Measurements from ENCODE around the gene EAF2. TPM values are rescaled to one million over a fixed set of nuclear protein-coding genes. Genes with fewer than 3 reads are reported as not detected.

EAF2 gene
- total RNA-seq, 1 experiment from 2014 or later, result 4.4 TPM

- BruUV-seq (replicated peaks), result no TSS peak
- no peaks in the 10 kb centered on the region for H3K9me2 ChIP-seq (ENCODE audit: insufficient read depth)
- ChIA-PET CTCF (no interaction called here), RAD21 (ENCODE audit: low non-redundant PET in 1 of 2, low total read pairs in 2 of 2, uncharacterized antibody in 2 of 2, unreplicated experiment in 2 of 2) (no interaction called here), POLR2A (no interaction called here)
- intact Hi-C loops (cut with micrococcal nuclease), result no loop called here
- no peak overlapping the region for H3K4me2 ChIP-seq (ENCODE audit: low read length)
- H3K4me3 ChIP-seq (replicated peaks in 1 of 2; ENCODE audit: low read depth in 1 of 2, low read length in 2 of 2), result no peak overlapping the region
- H3K36me3 ChIP-seq (ENCODE audit: control insufficient read depth in 1 of 2, insufficient read depth in 2 of 2, low read length in 2 of 2), result no peaks in the 10 kb centered on the region
- no peak for ATAC-seq
- H4K20me1 ChIP-seq (ENCODE audit: insufficient read depth), result no peaks in the 10 kb centered on the region
- no peaks in the 10 kb centered on the region for H3K79me2 ChIP-seq (ENCODE audit: insufficient read depth, low read length)
- no peak overlapping the region for H3K9ac ChIP-seq (ENCODE audit: low read length)
- no peaks in the 10 kb centered on the region for H3K4me1 ChIP-seq (ENCODE audit: control insufficient read depth in 1 of 2, insufficient read depth in 2 of 2, low read length in 2 of 2)
- no peak for DNase-seq (ENCODE audit: low read depth, low spot score)
- H2AFZ ChIP-seq (ENCODE audit: low read depth, low read length, poor library complexity, severe bottlenecking), result no peak overlapping the region
- H3K9me3 ChIP-seq (ENCODE audit: control insufficient read depth in 1 of 2, insufficient read depth in 1 of 2, low read depth in 1 of 2, low read length in 2 of 2), result no peaks in the 10 kb centered on the region
- TF ChIP-seq JUND (IDR thresholded peaks at IDR 0.05) (no peak), POLR2A (IDR thresholded peaks at IDR 0.05; ENCODE audit: borderline replicate concordance, extremely low read depth, insufficient read depth, insufficient read length) (no peak), SP1 (IDR thresholded peaks at IDR 0.05; ENCODE audit: low read depth) (no peak), MAX (IDR thresholded peaks at IDR 0.05) (no peak), CBX3 (IDR thresholded peaks at IDR 0.05; ENCODE audit: low read depth) (no peak), EZH2 (IDR thresholded peaks at IDR 0.05) (no peak), TCF7L2 (IDR thresholded peaks at IDR 0.05; ENCODE audit: borderline replicate concordance, extremely low read depth, insufficient read depth, insufficient read length) (no peak), EGR1 (IDR thresholded peaks at IDR 0.05; ENCODE audit: low read depth) (no peak), EZH2phosphoT487 (IDR thresholded peaks at IDR 0.05; ENCODE audit: borderline replicate concordance) (no peak), ELF1 (IDR thresholded peaks at IDR 0.05; ENCODE audit: borderline replicate concordance, low read depth) (no peak), ZNF274 (IDR thresholded peaks at IDR 0.05; ENCODE audit: low read depth, low read length) (no peak), CTCF (IDR thresholded peaks at IDR 0.05 in 2 of 3, conservative IDR thresholded peaks at IDR 0.05 in 1 of 3; ENCODE audit: borderline replicate concordance in 1 of 3, insufficient read depth in 1 of 3, low read depth in 2 of 3, low read length in 2 of 3) (no peak), CEBPB (IDR thresholded peaks at IDR 0.05; ENCODE audit: low read depth) (no peak), ZBTB33 (IDR thresholded peaks at IDR 0.05; ENCODE audit: extremely low read depth, insufficient replicate concordance, low read length) (no peak), POLR2AphosphoS5 (IDR thresholded peaks at IDR 0.05; ENCODE audit: low read depth, low read length) (no peak), ATF3 (IDR thresholded peaks at IDR 0.05) (no peak), ZFX (IDR thresholded peaks at IDR 0.05) (no peak), REST (IDR thresholded peaks at IDR 0.05; ENCODE audit: low read depth) (no peak), SIN3A (IDR thresholded peaks at IDR 0.05; ENCODE audit: low read depth) (no peak)
- no peak overlapping the region for H3K27ac ChIP-seq (ENCODE audit: low read depth, low read length)
- H3K27me3 ChIP-seq (ENCODE audit: insufficient read depth, low read length), result no peaks in the 10 kb centered on the region
Observed at GRCh38 chr3:121897296-121897695, 62.3 kb downstream of the EAF2 start.
